ENCODE measurements around the gene SLX9.

GRCh38 chr21:44890961-44891541 lies 48.8 kb upstream of the SLX9 start:
- TF ChIP-seq CTCF (IDR thresholded peaks at IDR 0.05; ENCODE audit: insufficient read depth, low read length): no peak
- no peak for TF ChIP-seq POLR2AphosphoS5 (IDR thresholded peaks at IDR 0.05; ENCODE audit: low read depth)

Measured in HL-60 (cell line).